Activated gamma-delta T cell treated with Interleukin-2 at 50 U/mL for 16 hours (primary cell): ENCODE data around the gene TNFRSF1B.
A peak's percentile ranks its signal among the peaks of the same experiment; 100 is the strongest.

Experiments used
- DNase-seq: peaks from one replicate; pipeline ENCODE4 v3.0.0-alpha.2; 2020

The TNFRSF1B gene

DNA sequence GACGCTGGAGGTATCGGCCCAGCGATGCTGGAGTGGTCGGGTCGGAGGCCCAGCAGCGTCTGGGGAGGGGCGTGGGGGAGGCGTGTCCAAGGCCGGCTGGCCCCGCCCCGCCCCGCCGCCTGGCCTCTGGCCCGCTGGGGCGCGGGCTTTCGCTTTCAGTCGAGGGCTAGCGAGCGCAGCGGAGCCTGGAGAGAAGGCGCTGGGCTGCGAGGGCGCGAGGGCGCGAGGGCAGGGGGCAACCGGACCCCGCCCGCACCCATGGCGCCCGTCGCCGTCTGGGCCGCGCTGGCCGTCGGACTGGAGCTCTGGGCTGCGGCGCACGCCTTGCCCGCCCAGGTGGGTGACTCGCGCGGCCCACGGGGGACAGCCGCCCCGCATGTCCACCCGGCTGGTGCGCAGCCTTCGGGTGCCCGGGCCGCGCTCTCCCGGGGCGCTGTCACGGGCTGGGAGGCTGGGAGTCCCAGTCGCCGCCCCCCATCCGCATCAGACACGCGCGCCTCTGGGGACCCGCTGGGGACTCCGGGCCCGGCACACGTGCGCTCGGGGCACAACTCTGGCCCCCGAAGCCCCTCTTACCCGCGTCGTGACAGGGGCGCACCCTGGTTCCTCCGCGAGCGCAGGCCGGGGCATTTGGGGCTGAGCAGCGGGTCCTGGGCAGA is at the start of gene TNFRSF1B:
Gene TNFRSF1B, plus strand, starts transcription at position 158 of the 659 bp plus-strand sequence. Its CDS starts 101 bp downstream, at position 259.
- peak; percentile 56 for DNase-seq

DNA sequence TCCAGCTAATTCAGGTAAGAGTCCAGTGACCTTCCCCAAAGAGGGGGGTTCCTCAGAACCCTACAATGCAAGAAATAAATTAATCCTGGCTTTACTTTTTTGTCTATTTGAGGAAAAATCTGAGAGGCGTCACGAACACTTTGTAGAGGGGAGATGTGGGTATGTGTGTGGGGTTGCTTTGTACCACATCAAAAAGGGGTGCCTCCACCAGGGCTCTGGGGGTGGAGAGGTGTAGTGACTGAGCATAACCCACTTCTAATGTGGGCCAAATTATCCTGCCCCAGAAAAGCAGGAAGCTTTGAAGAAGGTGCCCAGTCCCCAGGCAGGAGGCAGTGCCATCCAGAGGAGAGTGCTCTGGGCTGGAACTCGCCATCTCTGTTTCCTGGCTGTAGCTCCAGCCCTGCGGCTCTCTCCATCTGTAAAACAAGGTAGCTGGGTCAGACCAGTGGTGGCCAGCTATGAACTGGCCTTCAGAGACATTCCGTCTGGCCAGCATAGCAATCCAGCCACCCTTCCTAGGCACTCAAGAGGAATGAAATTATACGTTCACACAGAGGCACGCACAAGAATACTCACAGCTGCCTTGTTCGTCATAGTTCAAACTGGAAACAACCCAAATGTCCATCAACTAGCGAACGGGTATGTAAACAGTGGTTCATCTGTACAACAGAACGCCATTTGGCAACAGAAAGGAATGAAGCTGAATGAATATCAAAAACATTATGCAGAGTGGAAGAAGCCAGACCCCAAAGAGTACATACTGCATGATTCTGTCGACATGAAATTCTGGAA is 45.4 kb upstream of the TNFRSF1B start:
- DNase-seq = peak; percentile 20

DNA sequence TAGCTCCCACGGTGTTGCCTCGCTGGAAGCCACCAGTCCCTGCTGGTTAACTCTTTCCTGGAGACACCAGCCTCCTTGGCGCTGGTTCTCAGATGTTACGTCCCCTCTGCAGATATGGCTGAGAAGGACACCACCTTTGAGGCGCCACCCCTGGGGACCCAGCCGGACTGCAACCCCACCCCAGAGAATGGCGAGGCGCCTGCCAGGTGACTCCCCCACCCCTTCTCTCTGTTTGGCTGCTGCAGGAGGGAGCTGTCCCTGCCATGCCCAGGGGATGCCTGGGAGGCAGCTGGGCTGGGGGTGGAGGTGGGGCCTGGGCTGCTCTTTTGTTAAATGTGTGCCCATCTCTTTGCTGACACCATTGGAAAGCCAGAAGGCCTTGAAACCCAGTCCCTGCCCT is 43.6 kb upstream of the TNFRSF1B start:
- no peak for DNase-seq

DNA sequence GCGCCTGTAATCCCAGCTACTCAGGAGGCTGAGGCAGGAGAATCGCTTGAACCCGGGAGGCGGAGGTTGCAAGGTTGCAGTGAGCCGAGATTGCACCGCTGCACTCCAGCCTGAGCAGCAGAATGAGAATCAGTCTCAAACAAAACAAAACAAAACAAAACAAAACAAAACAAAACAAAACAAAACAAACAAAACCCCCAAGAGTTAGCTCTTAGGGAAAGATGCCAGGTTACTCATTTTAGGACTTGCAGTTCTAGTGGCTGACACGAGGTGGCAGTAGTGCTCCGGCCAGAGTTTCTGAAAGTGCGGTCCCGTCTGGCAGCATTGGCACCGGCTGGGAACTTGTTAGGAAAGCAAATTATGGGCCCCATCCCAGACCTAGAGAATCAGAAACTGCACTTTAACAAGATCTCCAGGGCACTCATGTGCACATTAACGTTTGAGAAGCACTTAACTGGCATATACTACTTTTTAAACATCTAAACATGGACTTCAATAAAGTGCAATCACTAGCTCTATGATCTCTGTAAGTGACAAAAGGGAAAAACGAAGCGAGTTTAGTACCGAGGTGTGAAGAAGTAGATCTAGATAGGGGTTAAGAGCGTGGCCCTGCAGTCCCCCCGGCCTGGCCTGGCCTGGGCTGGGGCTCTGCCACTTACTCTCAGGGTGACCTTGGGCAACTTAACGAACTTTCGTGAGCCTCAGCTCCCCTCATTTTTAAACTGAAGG is 41.9 kb upstream of the TNFRSF1B start:
- DNase-seq = peak; percentile 76

DNA sequence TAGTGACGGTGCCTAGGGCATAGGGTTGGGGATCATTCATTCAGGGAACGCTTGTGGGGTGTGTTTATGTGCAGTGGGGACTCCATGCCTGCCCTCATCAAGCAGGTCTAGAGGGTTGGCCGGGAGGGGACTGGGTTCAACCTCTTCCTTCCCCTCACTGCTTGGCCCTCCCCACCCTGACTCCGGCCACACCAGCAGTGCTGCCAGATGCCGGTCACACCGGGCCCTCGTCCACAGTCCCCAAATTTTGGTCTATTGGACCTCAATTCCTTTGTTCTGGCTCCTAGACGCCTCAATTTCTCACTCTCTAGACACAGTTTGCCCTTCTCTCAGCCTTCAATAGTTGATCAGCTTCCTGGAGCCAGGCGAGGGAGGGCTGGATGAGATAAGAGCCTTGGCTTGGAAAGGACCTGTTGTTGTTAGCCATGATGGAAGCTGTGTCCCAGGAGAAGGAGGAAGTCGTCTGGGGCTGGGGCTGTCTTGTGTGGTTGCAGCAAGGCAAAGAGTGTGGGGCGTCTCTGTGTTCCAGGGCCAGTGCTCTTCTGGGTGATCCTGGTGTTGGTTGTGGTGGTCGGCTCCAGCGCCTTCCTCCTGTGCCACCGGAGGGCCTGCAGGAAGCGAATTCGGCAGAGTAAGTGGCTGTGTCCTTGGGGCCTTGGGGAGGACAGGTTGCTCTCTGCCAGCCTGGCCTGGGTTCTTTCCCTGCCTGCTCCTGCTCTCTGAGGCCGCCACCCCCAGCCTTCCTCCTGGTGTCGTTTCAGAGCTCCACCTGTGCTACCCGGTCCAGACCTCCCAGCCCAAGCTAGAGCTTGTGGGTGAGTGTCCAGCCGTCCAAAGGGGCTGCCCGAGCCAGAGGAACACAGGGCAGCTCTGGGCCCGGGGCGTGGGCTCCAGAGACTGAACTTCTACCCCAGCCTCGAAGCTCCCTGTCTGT is 41.1 kb upstream of the TNFRSF1B start:
- no peak for DNase-seq

DNA sequence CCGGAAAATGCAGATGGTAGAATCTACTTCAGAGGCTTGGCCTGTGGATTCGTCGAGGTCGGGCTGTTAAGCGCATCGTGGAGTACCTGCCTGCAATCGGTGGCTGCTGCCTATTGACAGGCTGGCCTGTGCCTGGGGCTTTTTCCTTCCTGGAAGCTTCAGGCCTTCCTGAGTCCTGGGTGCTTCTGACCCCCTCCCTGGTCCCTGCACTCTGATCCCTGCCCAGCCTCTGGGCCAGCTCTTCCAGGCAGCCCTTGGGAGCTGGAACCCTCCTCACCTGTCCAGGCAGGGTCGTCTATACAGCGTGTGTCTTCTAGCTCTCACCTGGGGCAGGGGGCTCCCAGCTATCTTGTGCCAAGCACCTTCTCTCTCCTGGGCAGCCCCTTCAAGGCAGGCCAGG is 40.0 kb upstream of the TNFRSF1B start:
- DNase-seq = no peak

DNA sequence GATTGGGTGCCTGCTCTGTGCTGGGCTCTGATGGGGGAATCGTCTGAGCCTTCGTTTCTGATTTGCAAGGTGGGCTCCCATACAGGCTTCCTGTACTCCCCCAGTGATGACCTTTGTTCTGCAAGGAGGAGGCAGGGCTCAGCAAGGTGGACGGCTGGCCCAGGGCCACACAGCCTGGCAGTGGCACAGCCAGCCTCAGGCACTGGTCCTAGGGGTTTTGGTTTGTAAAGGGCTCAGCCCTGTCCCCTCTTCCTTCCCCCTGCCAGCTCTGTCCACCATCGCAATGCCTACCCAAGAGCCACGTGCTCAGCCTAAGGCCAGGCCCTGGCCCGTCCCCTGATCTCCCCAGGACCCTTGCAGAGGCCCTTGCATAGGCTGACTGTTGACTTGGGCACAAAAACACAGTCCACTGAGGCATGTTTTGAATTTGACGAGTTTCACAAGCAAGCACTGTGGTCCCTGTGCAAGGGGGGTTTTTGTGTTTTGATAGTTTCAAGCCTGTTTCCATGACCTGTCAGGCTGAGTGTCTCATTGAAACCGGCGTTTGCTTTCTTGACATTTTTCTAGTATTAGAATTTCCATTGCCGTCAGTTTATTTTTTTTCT is 39.5 kb upstream of the TNFRSF1B start:
- DNase-seq = no peak

DNA sequence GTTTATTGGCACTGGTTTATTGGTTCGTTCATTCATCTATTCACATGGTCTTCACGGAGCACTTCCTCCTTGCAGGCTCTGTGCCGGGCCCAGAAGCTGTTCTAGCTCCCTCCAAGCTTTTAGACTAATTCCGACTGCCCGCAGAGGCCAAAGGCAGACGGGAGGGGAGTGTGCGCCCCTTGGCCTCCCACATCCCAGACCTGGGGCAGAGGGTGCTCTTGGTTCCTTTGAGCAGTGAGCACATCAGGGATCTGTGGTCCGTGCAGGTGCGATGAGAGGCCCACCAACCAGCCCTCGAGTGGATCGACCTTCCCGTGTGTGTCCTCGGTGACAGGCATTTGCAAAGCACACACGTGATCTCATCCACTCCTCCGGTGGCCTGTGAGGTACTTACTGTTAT is 38.7 kb upstream of the TNFRSF1B start:
- DNase-seq = no peak

DNA sequence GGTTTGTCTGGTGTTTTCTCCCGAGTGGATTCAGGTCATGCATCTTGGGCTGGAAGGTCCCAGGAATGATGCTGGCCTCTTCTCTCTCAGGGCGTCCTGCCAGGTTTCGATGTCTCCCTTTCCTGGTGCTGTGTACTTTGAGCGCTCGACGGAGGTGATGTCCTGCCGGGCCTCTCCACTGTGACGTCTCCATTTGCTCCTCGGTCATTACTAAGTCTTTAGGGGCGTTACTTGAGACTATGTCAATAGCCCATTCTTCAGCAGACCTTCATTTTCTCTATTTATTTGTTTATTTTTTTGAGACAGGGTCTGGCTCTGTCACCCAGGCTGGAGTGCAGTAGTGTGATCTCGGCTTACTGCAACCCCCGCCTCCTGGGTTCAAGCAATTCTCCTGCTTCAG is 37.2 kb upstream of the TNFRSF1B start:
- DNase-seq = no peak

DNA sequence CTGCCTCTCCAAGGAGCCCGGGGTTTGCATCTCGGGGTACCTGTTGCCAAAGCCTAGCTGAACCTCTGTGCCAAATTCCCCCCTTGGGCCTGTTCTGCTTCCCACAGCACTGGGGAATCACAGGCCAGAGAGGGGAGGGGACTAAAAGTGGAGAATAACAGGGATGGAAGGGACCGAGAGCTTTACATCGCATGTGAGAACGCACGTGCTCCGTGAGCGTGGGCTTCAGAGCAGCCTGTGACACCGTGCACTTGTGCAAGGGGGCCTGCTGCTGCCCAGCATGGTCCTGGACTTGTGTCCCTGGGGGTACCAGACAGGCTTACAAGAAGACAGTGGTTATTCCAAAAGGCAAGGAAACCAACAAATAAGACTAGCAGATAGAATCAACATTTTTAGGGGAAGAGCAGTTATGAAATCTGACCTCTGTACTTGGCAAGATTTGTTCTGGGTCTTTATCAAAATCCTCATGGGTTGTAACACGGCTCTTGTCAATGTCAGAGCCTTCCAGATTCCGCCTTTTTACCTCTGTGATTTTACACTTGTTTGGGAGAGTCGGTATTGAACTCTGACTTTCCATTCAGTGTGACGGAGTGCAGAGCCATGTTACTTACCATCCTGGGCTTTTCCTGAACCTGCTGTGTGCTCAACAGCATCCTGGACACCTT is 36.2 kb upstream of the TNFRSF1B start:
- DNase-seq = no peak

DNA sequence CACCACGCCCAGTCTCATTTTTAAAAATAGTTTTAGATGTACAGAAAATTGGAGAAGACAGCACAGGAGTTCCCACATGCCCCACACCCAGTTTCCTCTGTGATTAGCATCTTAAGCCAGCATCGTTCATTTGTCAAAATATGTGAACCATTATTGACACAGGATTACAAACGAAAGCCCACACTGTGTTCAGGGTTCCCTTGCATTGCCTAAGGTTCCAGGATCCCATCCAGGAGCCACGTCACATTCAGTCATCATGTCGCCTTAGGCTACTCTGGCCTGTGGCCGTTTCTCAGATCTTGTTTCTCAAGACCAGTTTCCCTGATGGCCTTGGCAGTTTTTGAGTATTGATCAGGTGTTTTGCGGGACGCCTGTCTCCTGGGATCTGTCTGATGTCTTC is 34.7 kb upstream of the TNFRSF1B start:
- no peak for DNase-seq

DNA sequence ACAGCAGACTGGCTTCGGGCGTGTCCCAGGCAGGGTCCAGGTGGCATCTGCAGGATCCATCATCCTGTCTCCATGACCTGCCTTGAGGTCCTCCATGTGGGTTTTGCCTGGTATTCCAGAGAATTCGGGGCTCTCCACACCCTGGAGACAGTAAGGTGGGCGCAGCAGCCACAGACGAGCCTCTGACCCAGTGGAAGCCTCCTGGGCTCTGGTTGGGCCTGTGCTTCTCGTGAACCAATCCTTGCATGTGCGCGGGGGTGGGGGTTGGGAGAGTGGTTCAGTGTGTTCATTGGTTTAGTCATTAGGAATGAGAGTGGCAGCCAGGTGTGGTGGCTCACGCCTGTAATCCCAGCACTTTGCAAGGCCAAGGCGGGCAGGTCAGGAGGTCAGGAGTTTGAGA is 32.1 kb upstream of the TNFRSF1B start:
- DNase-seq = no peak

DNA sequence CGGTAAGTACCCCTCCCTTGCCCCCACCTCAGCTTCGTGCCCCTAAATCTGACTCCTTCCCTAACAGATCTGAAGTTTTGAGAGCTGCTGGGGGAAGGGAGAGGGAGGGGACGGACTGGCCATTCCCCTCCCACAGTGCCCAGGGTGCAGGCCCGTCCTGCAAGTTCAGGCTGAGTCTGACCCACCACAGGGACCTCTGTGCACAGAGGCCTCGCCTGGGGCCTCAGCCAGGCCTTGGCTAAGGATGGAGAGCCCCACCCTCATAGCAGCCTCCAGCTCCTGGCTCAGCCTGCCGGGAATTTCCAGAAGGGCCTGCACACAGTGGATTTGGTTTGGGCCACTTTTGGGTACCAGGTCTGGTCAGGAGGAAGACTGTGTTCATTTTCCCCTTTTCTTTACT is 31.2 kb upstream of the TNFRSF1B start:
- no peak for DNase-seq

DNA sequence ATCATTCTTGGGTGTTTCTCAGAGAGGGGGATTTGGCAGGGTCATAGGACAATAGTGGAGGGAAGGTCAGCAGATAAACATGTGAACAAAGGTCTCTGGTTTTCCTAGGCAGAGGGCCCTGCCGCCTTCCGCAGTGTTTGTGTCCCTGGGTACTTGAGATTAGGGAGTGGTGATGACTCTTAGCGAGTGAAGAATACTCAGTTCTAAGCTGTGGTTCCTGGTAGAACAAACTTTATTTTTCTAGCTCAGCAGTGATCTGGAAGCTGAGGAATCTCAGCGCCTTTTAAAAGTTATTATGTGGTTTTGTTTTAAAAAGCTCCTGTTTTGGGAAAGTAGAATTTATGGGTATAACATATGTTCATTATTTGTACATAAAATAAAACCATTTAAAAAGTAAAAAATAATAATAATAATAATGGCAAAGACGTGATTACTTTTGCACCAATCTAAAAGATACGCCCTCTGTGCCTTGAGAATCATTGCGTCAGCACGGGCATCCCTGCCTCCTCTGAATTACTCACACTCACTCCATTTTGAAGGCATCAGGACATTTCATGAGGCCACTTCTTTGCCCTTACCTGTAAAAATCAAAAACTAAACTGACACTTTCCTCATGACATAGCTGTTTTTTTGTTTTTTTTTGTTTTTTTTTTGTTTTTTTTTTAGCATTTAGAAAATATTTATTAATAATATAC is 29.7 kb upstream of the TNFRSF1B start:
- no peak for DNase-seq

DNA sequence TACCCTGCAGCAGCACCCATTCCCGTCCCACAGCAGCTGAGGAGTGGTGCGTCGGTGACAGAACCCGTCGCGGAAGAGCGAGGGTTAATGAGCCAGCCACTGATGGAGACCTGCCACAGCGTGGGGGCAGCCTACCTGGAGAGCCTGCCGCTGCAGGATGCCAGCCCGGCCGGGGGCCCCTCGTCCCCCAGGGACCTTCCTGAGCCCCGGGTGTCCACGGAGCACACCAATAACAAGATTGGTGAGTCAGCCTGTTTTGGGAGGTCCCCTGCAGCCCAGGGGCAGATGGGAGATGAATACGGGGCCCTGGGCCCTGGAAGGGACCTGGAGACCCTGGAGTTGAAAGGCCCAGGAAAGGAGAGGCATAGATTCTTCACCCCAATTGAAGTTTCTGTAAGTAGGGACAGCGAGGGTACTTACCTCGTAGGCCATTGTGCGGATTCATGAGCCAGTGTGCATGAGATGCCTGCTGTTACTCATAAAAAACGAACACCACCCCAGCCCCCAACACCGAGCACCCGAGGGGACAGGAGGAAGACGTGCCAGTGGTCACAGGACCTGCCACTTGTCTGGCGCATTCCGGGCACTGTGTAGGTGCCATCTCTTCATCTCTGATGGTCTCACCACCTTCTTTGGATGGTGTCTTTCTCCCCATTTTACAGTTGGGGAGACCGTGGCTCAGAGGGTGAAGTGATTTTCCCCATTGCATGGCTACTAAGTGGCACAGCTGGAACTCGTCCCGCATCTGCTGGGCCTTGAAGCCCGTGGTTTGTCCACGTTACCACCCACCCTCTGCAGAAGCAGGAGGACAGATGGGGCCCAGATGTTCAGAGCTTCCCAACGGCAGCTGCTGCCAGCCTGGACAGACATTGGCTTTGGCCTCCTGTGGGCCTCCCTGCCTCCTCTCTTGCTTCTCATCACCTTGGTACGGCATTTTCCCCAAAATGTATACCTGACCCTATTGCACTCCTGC is 28.3 kb upstream of the TNFRSF1B start:
- DNase-seq = no peak

DNA sequence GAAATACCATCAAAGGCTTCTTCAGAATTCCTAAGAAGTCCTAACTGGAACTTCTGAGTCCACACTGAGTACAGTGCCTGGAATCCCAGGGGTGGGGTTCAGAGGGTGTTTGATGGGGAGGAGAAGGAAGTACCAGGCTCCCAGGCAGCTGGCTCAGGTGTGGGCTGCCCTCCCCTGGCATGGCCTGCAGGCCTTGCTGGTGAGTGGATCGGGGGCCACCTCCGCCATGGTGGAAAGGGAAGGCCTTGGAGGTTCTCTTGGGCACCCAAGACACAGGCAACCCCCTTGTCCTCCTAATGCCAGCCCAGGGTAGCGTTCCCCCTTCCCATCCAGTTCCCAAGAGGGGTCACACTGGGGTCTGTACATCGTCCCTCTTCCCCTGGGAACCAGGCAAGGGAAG is 26.8 kb upstream of the TNFRSF1B start:
- DNase-seq = no peak

DNA sequence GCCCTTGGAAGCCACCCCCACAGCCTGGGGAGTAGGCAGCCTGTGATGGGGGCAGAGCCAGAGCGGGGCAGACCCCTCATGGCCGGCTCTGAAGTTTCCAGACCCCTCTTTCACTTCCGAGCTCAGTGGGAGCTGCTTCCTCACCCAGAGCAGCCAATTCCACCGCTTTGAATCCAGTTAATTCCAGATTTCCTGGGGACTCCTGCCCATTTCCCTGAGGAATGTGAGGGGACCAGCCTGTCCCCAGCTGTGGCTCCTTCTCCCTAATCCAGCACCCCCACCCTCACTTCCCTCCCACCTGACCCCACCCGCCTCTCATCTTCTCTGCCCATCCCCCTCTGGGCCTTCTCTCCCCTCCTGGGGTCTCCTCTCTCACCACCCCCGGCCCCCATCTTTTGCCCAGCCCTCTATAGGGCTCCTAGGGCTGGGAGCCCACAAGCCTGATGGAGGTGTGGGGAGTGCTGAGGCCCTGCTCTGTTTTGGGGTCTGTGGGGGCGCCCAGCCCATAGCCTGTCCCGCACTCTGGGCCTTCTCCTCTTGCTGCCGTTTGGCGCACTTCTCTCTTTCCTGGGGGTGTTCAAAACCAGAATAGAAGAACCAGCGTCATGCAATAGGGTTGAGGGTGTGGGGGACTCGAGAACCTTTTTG is 26.2 kb upstream of the TNFRSF1B start:
- DNase-seq = no peak

DNA sequence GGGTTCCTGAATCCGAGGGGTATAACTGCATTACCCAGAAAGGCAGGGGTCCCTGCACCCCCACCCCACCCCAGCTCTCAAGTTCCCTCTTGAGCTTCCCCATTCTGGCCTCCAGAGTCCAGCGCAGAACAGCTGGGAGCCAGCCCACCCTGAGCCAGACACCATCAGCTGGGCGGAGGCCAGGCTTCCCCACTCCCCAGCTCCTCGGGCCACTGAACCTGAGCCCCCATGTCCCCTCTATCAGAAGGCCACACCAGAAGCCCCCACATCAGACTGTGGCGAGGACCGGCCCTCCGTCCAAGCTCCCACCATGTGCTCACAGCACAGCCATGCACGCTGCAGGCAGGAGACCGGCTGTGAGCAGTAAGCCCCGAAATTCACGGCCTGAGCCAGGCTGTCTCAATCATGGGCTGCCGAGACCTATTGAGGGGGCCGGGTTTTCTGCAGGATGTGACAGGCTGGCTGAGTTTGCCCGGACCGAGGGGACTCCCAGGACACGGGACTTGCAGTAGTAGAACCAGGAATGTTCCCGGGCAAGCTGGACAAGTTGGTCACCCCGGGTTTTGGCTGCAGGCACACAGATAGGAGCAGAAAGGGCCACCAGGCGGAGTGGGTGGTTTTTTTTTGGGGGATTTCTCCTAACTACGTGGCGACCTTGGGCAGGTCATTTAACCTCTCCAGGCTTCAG is 25.5 kb upstream of the TNFRSF1B start:
- DNase-seq = no peak
